ENCODE measurements around the gene DHX57.
"Not testable (repeated sequence)": the region's sequence is repeated elsewhere in the genome, so short reads cannot be mapped to it uniquely, and the experiment has no call there.

Gene DHX57

GRCh38 chr2:38794235-38794946 is 81.3 kb downstream of the DHX57 start:
- DNase-seq (ENCODE audit: low spot score), result no peak

- DNase-seq (ENCODE audit: low spot score), result no peak
Observed at GRCh38 chr2:38793511-38793910, 82.2 kb downstream of the DHX57 start.

- DNase-seq (ENCODE audit: low spot score), result no peak
Observed at GRCh38 chr2:38792751-38793150, 83.0 kb downstream of the DHX57 start.

DNA sequence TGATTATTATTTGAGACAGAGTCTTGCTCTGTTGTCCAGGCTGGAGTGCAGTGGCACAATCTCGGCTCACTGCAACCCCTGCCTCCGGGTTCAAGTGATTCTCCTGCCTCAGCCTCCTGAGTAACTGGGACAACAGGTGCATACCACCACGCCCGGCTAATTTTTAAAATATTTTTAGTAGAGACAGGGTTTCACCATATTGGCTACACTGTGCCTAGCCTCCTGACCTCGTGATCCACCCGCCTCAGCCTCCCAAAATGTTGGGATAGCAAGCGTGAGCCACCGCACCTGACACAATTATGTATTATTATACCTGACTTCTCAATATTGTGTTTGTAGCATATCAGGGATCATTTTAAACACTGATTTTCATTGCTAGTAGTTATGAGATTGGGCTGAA is 83.4 kb downstream of the DHX57 start:
- DNase-seq (ENCODE audit: low spot score), result not testable (repeated sequence)

GRCh38 chr2:38791744-38792143 is 84.0 kb downstream of the DHX57 start:
- DNase-seq (ENCODE audit: low spot score), result no peak

DNA sequence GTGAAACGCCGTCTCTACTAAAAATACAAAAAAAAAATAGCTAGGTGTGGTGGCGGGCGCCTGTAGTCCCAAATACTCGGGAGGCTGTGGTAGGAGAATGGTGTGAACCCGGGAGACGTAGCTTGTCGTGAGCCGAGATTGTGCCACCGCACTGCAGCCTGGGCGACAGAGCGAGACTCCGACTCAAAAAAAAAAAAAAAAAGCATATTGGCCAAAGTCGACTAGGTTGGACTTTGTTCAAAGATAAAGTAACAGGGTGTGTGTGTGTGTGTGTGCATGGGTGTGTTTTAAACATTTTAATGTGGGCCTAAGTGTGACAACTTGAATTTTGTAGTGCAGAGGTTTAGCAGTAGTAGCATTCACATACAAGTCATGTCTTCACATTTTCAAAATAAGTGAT is 86.0 kb downstream of the DHX57 start:
- no peak for DNase-seq (ENCODE audit: low spot score)

- no peak for DNase-seq (ENCODE audit: low spot score)
Observed at GRCh38 chr2:38788306-38788705, 87.4 kb downstream of the DHX57 start.

- no peak for DNase-seq (ENCODE audit: low spot score)
Observed at GRCh38 chr2:38783586-38783985, 92.1 kb downstream of the DHX57 start.

GRCh38 chr2:38778687-38779082 is 97.0 kb downstream of the DHX57 start:
- DNase-seq (ENCODE audit: low spot score), result no peak

DNA sequence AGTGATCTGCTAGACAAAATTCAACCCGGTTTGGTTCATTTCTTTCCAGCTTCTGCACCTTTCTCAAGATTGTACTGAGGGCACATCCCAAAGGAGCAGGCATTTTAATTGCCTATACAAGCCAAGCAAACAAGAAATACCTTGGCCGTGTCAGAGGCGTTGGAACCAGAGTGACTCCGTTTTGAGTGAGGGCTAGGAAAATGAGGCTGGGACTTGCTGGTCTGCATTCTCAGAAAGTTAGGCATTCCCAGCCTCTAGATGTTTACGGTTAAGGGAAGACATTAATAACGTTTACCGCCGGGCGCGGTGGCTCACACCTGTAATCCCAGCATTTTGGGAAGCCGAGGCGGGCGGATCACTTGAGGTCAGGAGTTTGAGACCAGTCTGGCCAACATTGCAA is 99.2 kb downstream of the DHX57 start:
- no peak for DNase-seq (ENCODE audit: low spot score)

DNA sequence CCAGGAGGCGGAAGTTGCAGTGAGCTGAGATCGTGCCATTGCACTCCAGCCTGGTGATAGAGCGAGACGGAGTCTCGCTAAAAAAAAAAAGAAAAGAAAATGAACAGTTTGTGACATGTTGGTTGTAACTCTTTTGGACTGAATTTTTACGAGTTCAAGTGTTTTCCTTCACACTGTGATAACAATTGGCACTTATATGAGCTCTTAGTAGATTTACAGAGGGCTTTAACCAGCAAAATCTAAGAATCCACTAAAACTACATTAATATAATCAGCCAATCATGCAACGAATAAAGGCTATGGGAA is 99.9 kb downstream of the DHX57 start:
- DNase-seq (ENCODE audit: low spot score), result no peak

DNA sequence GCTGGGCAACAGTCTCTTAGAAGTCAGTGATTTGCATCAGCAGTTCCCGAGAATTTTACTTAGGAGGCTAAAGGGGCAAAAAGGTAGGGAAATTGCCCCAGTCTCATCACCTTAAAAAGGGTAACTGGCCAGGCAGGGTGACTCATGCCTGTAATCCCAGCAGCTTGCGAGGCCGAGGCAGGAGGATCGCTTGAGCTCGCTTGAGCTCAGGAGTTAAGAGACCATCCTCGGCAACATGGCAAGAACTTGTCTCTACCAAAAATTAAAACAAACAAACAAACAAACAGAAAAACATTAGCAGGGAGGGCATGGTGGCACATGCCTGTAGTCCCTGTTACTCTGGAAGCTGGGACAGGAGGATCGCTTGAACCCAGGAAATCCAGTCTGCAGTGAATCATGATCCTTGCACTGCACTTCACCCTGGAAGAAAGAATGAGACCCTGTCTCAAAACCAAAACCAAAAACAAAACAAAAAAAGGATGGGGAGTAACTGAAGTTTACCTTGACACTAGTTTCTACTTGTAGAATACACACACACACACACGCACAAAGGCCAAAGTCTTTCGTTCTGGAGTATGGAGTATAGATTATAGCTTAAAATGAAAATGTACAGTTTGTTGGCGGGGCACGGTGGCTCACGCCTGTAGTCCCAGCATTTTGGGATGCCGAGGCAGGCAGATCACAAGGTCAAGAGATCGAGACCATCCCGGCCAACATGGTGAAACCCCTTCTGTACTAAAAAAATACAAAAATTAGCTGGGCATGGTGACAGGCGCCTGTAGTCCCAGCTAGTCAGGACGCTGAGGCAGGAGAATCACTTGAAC is 100.4 kb downstream of the DHX57 start:
- DNase-seq (ENCODE audit: low spot score), result no peak

DNA sequence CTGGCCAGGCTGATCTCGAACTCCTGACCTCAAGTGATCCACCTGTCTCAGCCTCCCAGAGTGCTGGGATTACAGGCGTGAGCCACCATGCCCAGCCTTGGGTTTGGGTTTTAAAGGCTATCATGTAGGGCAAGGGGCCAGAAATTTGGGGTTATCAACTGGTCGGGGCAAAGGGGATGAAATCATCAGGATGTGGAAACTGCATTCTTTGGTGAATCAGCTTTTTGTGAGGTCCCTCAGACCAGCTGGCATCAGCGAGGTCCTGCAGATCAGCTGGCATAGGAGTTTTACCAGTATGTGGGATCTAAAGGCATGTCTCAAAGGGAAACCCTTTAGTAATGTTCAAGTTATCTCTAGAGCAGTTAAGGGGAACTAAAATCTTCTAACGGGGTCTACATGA is 104.1 kb downstream of the DHX57 start:
- DNase-seq (ENCODE audit: low spot score), result peak; percentile 14

DNA sequence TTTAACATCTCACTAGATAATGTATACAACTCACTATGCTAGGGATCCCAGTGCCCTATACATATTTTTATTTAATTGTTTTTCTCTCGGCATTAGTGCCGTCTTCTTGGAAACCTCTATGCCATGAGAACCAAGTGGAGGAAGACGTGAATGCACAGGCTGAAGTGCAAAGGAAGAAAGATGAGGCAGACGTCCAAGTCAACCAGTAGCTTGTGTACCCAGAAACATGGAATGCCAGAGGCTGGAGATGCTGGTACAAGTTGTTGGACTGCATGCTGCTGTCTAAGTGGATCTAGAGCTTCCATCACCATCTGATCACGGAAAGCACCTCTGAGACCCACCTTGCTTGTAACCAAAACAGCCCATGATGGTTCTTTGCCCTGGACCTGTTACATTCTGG is 110.2 kb downstream of the DHX57 start:
- no peak for DNase-seq (ENCODE audit: low spot score)

- DNase-seq (ENCODE audit: low spot score), result no peak
Observed at GRCh38 chr2:38765149-38765548, 110.6 kb downstream of the DHX57 start.

- DNase-seq (ENCODE audit: low spot score), result no peak
Observed at GRCh38 chr2:38763728-38764127, 112.0 kb downstream of the DHX57 start.

GRCh38 chr2:38763228-38763627 is 112.5 kb downstream of the DHX57 start:
- DNase-seq (ENCODE audit: low spot score), result no peak

- DNase-seq (ENCODE audit: low spot score), result not testable (repeated sequence)
Observed at GRCh38 chr2:38755891-38756290, 119.8 kb downstream of the DHX57 start.

- DNase-seq (ENCODE audit: low spot score), result no peak
Observed at GRCh38 chr2:38754506-38754905, 121.2 kb downstream of the DHX57 start.

DNA sequence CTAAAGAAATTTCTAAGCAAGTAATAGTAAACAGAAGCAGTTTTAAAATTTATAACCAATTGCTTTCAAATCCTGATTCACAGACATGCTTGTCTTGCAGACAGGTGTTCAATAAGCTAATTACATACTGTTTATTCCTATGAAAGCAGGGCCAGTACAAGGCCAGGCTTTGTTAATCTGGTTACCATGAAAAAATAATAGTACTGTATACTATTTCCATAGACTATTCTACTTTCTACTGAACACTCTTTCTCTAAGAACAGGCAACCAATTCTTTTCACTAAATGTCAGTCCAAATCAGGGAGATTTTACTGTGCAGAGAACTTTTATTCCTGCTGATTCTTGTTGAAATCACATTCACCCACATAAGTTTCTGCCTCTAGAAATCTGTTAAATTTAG is 121.7 kb downstream of the DHX57 start:
- no peak for DNase-seq (ENCODE audit: low spot score)

DNA sequence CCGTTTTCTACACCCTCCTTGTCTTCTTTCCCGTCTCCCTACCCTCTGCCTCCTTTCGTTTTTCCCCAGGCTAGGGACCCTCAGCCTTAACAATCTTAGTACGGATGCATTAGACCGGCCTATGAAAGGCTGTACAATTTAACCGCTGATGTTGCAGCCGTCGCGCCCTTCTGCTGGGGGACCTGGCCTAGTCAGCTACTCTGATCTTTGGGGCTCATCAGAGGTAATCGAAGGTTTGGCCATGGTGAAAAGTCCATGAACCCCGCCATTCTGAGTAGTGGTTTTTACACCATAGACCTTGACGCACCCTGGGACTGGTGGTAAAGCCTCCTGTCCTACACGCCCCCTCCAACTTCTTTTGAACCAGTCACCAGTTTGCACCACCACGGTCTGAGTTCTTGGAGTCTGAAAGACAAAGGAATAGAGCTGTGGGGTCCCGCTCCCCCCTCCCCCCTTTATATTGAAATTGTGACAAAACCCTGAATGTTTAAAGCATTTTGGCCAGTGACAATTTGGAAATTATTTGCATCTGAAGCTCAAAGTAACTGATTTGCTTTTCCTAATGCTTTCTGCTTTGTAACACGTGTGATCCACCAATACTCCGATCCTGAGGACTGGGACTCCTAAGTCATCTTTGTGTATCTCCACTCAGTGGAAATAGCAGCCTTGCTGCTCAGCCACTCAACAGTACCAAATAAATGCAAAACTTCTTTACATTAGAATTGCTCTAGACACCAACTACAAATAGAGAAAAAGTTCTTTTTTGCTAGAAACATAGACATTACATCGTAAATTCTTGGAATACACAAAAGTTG is 123.9 kb downstream of the DHX57 start:
- peak; percentile 18 for DNase-seq (ENCODE audit: low spot score)

DNA sequence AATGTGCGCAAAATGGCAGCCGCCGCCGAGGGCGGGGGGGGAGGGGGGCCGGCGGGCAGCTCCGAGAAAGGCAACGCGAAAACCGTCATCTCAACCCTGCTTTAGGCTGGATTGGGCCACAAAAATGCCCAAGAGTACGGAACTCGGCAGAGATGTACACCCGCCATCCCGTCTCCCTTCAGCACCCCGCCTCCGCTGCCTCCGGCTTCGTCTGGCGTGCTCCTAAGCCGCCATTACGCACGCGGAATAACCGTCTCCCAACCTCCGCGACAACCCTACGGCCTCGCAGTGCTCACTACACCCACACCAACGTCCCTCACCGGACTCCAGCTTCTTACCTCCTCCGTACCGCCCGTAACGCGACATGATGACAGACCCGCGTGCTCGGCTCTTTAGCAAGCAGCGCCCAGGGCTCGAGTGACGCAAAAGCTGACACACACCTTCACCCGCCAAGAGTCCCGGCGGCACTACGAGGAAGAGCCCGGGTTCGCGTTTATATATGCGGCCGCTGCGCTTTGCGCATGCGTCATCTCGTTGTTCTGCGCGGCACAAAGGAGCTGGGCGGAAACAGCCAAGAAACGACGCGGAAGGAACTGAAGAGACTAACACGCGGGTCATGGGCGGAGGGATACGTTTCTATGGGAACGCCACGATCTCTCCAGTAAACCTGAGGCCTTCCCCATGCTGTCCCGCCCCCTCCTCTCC is 124.7 kb downstream of the DHX57 start, which contains the start of gene SRSF7:
SRSF7 (minus strand) TSS at position 471 of the 705 bp plus-strand sequence; CDS start at position 366, 105 bp downstream.
- peak; percentile 97 for DNase-seq (ENCODE audit: low spot score)

Data from hepatic stellate cell (primary cell).